Fibroblast of pulmonary artery (primary cell): Measurements from ENCODE around the gene PCSK5.
A peak's percentile ranks its signal among the peaks of the same experiment; 100 is the strongest.
"Not testable (repeated sequence)": the region's sequence is repeated elsewhere in the genome, so short reads cannot be mapped to it uniquely, and the experiment has no call there.

ENCODE experiments used
- DNase-seq: peaks from one replicate; pipeline ENCODE4 v3.0.0-alpha.2; 2010; ENCODE audit warnings: low read depth
- H3K4me3 ChIP-seq: replicated peaks from 2 replicates; pipeline ENCODE4 v1.5.1; 2011; ENCODE audit warnings: low read depth, mild to moderate bottlenecking, control low read depth, low read length, moderate library complexity
- TF ChIP-seq, protein P1 (sequence below): IDR thresholded peaks from 2 replicates; pipeline ENCODE4 v1.5.1; 2011; ENCODE audit warnings: mild to moderate bottlenecking, control low read depth, low read length, inconsistent platforms; ENCODE audit errors: missing control alignments

The PCSK5 gene

DNA sequence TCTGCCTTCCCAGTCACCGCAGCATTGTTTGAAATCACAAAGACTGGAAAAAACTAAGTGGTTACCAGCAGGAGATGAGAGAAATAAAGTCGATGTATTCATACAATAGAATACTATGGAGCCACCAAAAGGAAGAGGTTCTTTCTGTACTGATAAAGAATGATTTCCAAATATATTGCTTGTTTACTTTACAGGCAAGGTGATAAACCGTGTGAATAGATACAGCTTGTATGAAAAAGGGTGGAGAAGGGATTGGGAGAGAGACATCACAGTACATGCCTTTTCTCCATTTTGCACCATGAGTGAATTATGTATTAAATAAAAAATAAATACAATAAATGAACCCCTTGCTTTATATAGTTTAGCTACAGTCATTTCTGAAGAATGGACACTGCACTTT is 412.1 kb downstream of the PCSK5 start:
- TF ChIP-seq, protein P1, sequence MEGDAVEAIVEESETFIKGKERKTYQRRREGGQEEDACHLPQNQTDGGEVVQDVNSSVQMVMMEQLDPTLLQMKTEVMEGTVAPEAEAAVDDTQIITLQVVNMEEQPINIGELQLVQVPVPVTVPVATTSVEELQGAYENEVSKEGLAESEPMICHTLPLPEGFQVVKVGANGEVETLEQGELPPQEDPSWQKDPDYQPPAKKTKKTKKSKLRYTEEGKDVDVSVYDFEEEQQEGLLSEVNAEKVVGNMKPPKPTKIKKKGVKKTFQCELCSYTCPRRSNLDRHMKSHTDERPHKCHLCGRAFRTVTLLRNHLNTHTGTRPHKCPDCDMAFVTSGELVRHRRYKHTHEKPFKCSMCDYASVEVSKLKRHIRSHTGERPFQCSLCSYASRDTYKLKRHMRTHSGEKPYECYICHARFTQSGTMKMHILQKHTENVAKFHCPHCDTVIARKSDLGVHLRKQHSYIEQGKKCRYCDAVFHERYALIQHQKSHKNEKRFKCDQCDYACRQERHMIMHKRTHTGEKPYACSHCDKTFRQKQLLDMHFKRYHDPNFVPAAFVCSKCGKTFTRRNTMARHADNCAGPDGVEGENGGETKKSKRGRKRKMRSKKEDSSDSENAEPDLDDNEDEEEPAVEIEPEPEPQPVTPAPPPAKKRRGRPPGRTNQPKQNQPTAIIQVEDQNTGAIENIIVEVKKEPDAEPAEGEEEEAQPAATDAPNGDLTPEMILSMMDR, result no peak
- H3K4me3 ChIP-seq, result no peak overlapping the region
- no peak for DNase-seq

GRCh38 chr9:76302947-76303550 is 412.6 kb downstream of the PCSK5 start:
- H3K4me3 ChIP-seq, result no peak overlapping the region
- DNase-seq, result peak; percentile 80
- TF ChIP-seq, protein P1, result peak; percentile 52

- not testable (repeated sequence) for H3K4me3 ChIP-seq, DNase-seq
- TF ChIP-seq, protein P1, result peak; percentile 16
Observed at GRCh38 chr9:76307047-76307446, 416.6 kb downstream of the PCSK5 start.

DNA sequence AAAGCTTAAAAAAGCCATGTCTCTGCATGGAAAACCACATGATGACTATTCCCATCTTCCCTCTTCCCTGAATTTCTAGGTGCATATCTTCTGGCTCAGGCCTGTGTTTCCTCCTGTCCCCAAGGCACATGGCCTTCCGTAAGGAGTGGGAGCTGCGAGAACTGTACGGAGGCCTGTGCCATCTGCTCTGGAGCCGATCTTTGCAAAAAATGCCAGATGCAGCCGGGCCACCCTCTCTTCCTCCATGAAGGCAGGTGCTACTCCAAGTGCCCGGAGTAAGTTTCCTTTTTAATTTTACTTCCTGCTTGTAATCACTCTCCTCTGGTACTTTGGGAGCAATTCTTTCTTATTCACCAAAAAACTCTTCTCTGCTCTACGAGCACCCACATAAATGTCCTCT is 420.1 kb downstream of the PCSK5 start:
- DNase-seq, result no peak
- no peak overlapping the region for H3K4me3 ChIP-seq
- TF ChIP-seq, protein P1, result no peak

DNA sequence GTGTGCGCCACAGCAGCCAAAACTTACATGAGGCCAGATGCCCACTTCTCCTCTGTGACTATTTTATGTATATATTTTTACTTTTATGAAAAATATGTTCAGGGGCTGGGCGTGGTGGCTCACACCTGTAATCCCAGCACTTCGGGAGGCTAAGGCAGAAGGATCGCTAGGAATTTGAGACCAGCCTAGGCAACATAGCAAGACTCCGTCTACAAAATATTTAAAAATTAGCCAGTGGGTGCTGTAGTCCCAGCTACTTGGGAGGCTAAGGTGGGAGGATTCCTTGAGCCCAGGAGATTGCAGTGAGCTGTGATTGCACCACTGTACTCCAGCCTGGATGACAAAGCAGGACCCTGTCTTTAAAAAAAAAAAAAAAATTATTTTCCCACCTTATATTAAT is 420.5 kb downstream of the PCSK5 start:
- TF ChIP-seq, protein P1, result no peak
- H3K4me3 ChIP-seq, result no peak overlapping the region
- no peak for DNase-seq

DNA sequence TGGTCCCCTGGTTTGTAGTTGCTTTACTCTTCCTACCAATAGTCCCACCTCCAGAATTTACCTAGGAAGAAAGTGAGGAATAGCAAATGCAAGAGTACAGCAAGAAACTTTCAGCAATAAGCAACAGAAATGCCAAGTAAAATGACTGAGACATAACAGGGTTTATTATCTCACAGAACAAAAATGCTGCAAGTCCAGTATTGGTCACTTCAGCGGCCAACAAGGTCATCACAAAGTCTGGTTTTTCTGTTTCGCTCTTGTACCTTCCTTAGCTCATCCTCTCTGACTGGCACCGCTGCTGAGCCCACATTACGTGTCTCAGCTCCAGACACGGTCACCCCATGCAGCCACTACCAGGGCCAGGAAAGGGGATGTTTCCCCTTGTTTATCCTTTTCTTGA is 421.1 kb downstream of the PCSK5 start:
- DNase-seq, result no peak
- no peak overlapping the region for H3K4me3 ChIP-seq

More for the DNA sequence above, 421.1 kb downstream of the PCSK5 start:
- TF ChIP-seq, protein P1, result no peak
